CD4-positive, alpha-beta T cell treated with Interleukin-2 at 100 ng/mL for 4 hours (primary cell): ENCODE results near the gene CDC25A.

Experiments
- DNase-seq: peaks from one replicate; pipeline ENCODE4 v3.0.0-alpha.2; 2020; ENCODE audit warnings: low spot score

CDC25A gene

DNA sequence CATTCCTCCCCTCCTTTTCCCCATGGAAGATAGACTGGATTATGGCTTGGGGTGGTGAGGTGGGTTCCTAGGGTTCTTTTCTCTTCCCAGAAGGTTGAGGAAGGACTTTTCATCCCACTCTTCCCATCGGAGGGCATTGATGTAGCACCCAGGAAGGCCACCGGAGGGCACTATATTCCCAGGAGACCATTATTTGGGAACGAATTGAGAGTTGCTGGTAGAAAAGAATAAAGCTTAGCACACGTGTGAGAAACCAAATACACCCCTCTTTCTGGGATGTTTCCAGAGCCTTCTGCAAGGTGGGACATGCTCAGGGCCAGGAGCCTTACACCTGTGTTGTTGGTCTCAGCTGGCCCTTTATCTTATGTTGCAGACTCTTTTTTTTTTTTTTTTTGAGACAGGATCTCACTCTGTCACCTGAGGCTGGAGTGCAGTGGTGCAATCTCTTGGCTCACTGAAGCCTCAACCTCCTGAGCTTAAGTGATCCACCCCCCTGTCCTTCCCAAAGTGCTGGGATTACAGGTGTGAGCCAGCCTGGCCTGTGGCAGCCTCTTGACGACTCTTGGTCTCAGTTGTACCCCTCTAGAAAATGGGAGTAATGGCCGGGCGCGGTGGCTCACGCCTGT, 6.3 kb upstream of the CDC25A start:
- no peak for DNase-seq

DNA sequence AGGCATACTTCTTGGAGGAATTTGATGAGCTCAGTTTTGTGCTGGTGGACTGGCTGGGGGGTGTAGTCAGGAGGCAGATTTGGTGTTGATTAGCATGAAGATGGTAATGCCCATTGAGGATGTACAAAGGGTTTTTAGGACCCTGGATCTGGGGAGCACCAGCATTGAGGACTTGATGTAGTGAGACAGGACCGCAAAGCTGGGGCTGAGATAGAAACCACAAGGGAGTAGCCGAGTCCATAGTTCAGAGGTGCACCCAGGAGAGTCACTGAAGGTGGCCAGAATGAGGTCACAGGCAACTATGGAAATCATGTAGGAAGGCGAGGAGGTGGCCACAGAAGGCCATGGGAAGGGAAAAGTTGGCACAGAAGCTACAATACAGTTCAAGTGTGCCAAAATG, 2.7 kb upstream of the CDC25A start:
- DNase-seq, result no peak

- DNase-seq, result no peak
Measured at GRCh38 chr3:48189321-48189720, 1.1 kb upstream of the CDC25A start.

DNA sequence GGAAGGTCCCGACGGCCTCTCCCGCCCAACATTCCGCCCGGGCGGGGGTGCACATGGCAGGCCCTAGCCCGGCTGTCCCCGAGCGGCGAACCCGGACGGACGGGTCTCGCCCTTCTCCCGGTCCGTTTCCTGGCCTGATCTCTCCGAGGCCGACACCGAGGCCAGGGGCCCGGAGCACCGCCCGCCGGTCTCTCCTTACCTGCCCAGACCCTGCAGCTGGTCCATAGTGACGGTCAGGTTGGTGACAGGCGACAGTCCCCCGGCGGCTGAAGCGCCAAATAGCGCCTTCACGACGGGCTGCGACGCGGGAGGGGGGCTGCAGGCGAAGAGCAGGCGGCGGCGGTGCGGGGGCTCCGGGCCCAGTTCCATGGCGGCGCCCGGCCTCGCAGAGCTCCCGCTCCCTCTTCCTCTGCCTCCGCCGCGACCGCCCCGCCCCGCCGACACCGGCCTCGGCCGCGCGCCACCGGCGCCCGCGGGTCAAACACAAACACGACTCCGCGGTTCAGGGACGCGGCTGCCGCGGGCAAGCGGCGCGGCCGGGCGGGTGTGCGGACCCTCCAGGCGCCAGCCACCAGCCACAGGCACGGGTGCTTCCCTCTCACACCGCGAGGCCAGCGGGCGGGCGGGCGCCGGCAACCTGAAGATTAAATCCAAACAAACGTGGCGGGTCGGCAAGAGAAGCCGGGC, 495 bp downstream of the CDC25A start:
- peak; percentile 5 for DNase-seq

DNA sequence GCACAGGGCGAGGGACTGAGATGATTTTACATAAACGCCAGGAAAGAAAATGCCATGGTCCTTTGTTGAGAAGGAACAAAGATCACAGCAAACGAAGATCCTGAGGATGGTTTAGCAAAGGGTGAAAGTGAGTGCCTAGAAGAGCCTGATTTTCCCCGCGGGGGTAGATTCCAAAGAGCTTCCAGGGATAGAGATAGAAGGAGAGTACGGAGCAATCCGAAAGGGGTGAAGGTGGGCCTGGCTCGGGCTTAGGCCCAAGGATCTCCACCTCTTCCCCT, 977 bp downstream of the CDC25A start:
- no peak for DNase-seq

DNA sequence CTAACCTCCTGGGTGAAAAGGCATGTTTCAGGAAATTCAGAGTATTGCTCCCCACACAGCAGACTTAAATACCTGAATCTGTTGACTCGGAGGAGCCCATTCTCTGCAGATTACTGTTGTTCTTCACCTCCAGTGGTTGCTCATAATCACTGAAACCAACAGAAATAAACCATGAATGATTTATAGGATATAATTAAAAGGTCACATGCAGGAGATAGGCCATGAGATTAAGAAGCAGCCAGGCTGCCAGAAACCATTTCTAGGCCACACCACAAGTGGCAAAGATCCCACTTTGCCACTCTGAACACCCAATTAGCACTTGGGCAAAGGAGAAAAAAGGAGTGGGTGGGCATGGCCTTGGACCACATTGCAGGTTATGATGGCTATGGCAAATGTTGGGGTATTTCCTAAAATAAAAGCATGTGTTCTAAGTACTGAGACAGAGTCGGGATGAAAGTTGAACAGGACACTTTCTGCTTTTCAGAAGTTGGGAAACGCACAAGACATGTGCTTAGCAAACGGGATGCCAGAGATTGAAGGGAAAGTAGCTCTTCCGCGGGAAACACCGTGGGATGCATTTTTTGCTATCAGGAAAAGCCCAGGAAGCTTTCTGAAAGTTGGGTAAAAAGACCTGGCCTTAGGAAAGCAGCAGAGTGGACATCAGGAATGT, 1.5 kb downstream of the CDC25A start:
- DNase-seq, result no peak

DNA sequence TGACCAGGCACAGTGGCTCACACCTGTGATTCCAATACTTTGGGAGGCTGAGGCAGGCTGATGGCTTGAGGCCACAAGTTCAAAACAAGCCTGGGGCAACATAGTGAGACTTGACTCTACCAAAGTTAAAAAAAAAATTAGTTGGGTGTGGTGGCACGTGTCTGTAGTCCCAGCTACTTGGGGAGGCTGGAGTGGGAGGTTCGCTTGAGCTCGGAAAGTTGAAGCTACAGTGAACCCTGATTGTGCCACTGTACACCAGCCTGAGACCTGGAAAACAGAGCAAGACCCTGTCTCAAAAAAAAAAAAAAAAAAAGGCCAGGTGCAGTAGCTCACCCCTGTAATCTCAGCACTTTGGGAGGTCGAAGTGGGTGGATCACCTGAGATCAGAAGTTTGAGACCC, 3.1 kb downstream of the CDC25A start:
- no peak for DNase-seq

GRCh38 chr3:48184299-48184698, 3.9 kb downstream of the CDC25A start:
- no peak for DNase-seq

DNA sequence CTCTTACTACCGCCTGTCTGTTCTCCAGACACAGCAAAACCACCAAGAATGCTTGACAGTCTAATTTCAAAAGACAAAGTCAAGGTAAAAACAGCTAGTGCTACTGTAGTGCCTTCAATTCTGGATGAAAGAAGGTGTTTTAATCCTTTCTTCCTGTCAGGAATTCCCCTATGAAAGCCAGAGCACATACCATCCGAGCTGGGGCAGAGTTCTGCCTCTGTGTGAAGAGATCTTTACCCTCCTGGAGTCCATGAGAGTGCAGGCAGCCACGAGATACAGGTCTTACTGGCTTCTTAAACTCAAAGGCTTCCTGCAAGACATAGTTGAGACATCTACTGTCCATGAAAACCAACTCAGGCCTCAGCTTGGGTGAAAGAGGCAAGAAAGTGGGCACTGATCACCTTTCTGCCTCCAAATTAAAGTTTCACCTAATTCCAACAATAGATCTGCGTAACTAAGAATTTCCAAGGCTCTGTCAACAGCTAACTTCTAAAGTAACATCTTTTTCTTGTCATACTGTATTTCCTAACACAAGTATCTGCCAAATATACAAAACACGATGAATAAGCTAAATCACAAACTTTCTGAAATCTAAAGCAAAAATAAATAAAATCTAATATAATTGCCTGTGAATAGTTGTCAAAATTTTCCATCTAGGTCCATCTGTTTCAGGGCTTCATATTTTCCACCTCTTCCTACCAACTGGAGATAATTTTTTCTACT, 7.5 kb downstream of the CDC25A start:
- no peak for DNase-seq

DNA sequence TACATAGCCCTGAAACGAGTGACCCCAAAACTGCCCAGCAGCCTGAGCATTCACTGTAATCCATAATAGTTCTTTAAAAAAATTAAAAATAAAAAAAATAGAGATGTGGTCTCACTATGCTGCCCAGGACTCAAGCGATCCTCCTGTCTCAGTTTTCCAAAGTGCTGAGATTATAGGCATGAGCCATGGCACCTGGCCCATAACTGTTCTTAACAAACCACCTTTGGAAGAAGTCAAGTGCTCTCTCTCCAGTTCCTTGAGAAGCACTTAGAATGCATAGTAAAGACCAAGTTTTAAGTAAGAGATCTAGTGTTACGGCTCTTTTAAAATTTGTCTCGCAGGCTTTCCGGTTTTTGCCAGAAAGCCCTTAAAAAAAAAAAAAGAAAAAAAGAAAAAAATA, 8.2 kb downstream of the CDC25A start:
- no peak for DNase-seq

- no peak for DNase-seq
Measured at GRCh38 chr3:48178072-48178471, 10.1 kb downstream of the CDC25A start.

DNA sequence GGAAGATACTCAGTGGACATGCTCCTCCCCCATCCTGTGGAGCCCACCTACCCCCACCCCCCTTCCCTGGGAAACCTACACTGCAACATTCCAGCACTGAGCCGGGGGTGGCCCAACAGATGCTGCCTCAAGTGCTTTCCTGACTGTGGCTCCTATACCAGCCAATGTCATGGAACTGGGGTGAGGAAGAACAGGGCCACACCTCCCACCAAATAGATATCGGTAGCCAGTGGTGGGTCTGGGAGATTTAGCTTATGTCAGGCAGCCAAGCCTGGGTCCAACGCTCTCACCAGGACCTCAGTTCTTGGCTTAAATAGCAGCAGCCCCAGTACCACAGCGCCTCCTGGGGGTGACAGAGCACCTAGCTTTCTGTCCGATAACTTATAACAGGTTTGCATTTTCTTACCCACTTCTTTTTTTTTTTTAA, 30.3 kb downstream of the CDC25A start:
- peak; percentile 33 for DNase-seq

GRCh38 chr3:48157202-48157840, 30.9 kb downstream of the CDC25A start:
- no peak for DNase-seq

DNA sequence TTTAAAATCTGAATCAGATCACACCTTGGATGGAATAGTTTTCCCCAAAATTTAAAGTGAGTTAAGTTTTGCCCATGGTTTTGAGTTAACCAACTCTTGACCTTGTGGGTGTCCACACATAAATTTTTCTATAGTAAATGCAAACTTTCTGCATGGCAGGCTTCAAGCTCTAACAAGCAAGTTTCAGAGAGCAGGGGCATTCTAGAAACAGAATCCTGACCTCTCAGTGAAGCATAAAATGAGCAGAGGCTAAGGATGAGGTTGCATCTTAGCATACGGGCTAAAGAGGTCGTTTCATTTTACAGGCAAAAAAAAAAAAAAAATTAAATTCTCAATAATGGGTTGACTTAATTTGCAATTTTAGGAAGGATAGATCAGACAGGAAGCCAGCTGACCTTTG, 32.1 kb downstream of the CDC25A start:
- no peak for DNase-seq

GRCh38 chr3:48155122-48155521, 33.1 kb downstream of the CDC25A start:
- DNase-seq, result no peak

DNA sequence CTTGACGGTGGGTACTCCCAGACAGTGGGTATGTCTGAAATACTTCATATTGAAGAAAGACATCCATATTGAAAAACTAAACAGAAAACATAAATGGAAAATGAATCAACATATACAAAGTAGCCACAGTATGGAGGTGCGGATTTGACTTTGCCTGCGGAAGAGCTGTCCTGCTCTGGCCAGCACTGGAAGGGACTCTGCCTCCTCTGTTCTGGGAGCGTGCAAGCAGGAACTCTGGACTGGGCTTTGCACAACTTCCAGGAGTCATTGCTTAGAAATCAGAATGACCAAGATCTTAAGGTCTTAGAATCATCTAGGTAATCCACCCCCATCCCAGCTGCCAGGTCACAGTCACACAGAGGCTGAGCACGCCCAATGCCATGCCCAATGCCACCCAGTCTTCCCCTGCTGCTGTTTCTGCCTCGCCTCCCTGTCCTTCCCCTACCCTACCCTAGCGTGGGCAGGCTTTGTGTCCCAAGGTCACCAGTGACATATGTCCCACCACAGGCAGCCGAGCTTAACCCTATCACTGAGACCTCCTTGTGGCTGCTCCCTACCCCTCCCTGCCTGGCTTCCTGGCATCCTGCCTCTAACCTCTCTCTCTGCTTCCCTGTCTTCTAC, 36.3 kb downstream of the CDC25A start:
- DNase-seq, result no peak

DNA sequence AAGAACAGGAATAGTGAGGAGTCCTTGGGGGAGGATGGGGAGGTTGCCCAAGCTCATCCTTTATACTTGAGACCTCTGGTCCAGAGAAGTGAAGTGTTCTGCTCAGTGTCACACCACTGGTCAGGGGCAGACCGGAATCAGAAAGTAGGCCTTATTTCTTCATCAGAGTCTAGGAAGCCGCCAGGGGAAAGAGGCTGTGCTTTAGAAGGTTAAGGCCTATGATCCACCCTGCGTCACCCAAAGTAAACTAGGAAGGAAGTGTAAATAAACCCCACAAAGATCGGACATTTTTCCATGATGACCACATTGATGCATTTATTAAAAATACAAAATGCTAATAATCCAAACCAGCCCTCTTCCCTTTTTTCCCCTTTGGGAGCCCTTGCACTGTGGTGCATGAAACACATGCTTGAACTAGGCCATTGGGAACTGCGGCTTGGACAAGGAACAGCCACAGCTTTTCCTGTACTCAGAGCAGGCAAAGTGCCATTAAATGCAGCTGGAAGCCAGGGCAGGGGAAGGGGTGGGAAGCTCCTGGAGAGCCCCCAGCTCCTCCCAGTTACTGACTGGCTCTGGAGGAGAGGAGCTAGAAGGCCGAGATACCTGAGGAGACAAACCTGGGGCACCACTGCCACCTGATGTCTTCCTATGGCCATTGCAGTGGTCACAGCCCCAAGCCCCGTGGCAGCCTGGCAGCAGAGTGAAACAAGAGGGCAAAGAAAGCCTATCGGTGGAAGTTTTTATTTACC, 37.0 kb downstream of the CDC25A start:
- DNase-seq, result peak; percentile 48

GRCh38 chr3:48143992-48144391, 44.2 kb downstream of the CDC25A start:
- no peak for DNase-seq

DNA sequence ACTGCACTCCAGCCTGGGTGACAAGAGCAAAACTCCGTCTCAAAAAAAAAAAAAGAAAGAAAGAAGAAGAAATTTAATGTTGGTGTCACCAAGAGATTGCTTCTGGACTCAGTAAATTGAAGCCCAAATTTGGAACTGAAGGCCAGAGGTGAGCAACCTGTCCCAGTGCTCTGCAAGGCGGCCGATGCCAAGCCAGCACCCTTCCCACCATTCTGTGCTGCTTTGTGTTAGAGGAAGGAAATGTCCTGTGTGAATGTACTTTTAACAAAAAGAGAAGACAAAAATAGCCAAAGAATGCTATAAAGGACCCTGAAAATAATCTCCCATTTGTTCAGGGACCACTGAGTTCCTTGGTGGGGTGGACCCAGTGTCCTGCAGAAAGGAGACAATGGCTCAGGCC, 44.6 kb downstream of the CDC25A start:
- no peak for DNase-seq

DNA sequence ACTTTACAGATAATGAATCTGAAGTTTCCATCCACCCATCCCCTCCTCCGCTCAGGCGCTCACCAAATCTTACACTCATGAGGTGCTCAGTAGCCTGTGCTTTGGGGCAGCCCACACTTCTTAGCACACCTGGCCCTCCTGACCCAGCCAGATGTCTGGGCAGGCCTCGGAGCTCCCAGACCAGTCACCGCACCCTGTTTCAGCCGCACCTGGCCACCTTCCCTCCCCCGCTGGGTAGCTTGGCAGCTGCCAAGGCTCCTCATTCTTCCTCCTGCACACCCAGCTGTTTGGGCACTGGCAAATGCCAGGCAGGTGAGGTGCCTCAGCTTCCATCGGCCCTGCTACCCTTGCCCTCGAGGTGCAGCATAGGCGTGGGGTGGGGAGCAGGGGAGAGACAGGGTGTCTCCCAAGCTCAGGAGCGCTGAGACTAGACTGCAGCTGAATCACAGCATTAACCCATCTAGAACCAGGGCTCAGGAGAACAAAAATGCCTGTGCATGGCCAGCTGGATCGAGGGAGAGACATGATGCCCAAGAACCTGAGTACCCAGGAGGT, 45.8 kb downstream of the CDC25A start:
- DNase-seq, result no peak

- DNase-seq, result no peak
Measured at GRCh38 chr3:48141604-48142137, 46.5 kb downstream of the CDC25A start.
